SJCRH30 (cell line): ENCODE data around the gene APOM. TPM values are rescaled to one million over a fixed set of nuclear protein-coding genes. Genes with fewer than 3 reads are reported as not detected.

Experiments used
- DNase-seq, 2 experiments: peaks; one replicate each; pipeline ENCODE4 v3.0.0-alpha.2; 2015 to 2020
- H3K27ac ChIP-seq: fragments of 250-450 bp; sonication (Bioruptor Pico); 2 replicates; pipeline ENCODE4 v1.5.1; 2020; ENCODE audit warnings: mild to moderate bottlenecking, moderate library complexity
- H3K27me3 ChIP-seq: fragments of 250-450 bp; sonication (Bioruptor Pico); 2 replicates; pipeline ENCODE4 v1.5.1; 2020; ENCODE audit warnings: mild to moderate bottlenecking, moderate library complexity
- H3K36me3 ChIP-seq: fragments of 250-450 bp; sonication (Bioruptor Pico); 2 replicates; pipeline ENCODE4 v1.5.1; 2020; ENCODE audit warnings: mild to moderate bottlenecking, moderate library complexity
- H3K4me1 ChIP-seq: fragments of 250-450 bp; sonication (Bioruptor Pico); 2 replicates; pipeline ENCODE4 v1.5.1; 2020; ENCODE audit warnings: mild to moderate bottlenecking, moderate library complexity
- H3K4me3 ChIP-seq: fragments of 250-450 bp; sonication (Bioruptor Pico); 2 replicates; pipeline ENCODE4 v1.5.1; 2020; ENCODE audit warnings: mild to moderate bottlenecking, moderate library complexity
- H3K9me3 ChIP-seq: fragments of 250-450 bp; sonication (Bioruptor Pico); replicated peaks from 2 replicates; pipeline ENCODE4 v1.5.1; 2020; ENCODE audit warnings: mild to moderate bottlenecking, moderate library complexity
- total RNA-seq: library from RNA; depleted of rRNA; stranded (reverse); fragments of >200 nt; shearing (Covaris generic); gene quantifications from 2 replicates; pipeline ENCODE4 v1.2.3, GENCODE V29; 2014; rRNA removed

APOM gene
- total RNA-seq, 1 experiment from 2014 or later = 1.8 TPM

DNA sequence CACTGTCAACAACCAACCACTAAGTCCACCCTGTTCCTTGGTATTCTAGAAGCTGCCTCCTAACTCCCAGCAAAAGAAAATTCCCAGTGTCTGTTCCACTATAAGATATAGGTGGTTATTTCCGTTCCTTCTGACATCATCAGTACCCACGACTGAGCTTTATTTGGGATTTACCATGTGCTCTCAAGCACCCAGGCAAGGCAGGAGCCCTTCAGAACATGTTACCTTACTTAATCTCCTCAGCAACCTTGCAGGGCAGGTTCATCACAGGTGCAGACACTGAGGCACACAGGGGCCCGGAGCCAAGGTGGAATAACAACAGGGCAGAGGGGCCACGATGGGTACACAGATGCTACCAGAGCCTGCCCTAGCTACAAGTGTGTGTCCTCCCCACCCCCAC is 36.7 kb downstream of the APOM start:
- H3K27ac ChIP-seq = no peak overlapping the region
- DNase-seq = no peak
- no peak overlapping the region for H3K4me3 ChIP-seq
- peaks cover 5% of the 10 kb centered on the region for H3K4me1 ChIP-seq
- H3K9me3 ChIP-seq = no peaks in the 10 kb centered on the region
- H3K27me3 ChIP-seq = no peaks in the 10 kb centered on the region
- peaks cover 3% of the 10 kb centered on the region for H3K36me3 ChIP-seq

DNA sequence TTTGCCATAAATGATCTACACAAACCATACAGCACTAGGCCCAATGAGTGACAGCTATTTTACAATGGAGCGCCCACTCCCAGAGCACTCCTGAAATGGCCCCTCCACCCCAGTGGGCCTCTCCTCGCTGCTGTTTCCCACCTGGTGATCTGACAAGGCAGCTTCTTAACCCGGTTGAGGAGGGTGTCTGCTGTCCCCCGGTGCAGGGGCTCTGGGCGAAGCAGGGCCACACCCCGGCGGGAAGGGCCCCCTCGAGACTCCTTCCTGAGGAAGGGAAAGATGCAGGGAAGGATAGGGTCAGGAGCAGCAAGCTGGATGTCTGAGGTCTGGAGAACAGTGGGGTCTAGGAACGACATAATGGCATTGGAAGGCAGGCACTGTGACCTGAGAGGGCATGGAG is 37.2 kb downstream of the APOM start:
- H3K27ac ChIP-seq = no peak overlapping the region
- DNase-seq = no peak
- H3K4me3 ChIP-seq = no peak overlapping the region
- no peaks in the 10 kb centered on the region for H3K27me3 ChIP-seq
- no peaks in the 10 kb centered on the region for H3K9me3 ChIP-seq
- peaks cover under 1% of the 10 kb centered on the region; the same call in 1 of the 2 replicates for H3K4me1 ChIP-seq
- H3K36me3 ChIP-seq = peaks cover 3% of the 10 kb centered on the region

DNA sequence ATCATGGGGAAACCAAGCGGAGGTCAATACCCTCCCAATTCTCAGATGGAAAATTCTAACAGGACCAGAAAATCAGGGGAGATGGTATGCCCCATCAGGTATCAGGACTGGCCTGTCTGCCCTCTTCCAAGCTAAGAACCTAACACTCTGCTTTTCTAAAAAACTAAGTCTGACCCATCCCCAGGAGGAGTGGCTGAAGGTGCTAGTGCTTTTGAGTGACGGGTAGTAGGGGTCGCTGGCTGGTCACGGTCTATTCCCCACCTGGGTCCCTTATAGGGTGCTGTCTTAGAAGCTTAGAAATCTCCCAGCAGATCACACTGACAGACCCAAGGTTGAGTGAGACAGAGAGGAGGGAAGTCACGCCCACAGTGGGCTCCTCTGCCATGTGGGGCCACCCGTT is 37.8 kb downstream of the APOM start:
- Histone ChIP-seq H3K27me3 (no peaks in the 10 kb centered on the region), H3K27ac (no peak overlapping the region), H3K4me1 (no peaks in the 10 kb centered on the region), H3K36me3 (peaks cover 3% of the 10 kb centered on the region), H3K9me3 (no peaks in the 10 kb centered on the region), H3K4me3 (no peak overlapping the region)
- no peak for DNase-seq

DNA sequence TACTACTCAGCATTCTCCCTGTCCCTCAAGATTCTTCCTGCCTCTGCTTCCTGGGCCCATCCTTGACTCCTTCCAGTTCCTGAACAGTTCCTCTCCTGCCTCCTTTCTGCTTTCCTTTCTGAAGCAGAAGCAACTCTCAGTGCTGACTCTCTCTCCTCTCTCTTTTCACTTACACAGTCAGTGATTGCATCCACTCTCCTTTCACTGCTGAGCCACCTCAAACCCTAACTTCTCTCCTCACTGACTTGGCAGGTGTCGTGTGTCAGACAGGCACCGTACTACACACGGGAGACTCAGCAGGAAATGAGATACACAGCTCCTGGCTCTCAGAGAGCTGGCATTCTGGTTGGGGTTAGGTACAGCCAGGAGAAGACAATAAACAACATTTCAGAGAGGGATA is 41.9 kb downstream of the APOM start:
- peaks cover 10% of the 10 kb centered on the region for H3K4me1 ChIP-seq
- H3K27ac ChIP-seq = no peak overlapping the region
- H3K27me3 ChIP-seq = no peaks in the 10 kb centered on the region
- DNase-seq = no peak
- no peak overlapping the region for H3K4me3 ChIP-seq
- no peaks in the 10 kb centered on the region; the same call in 1 of the 2 replicates for H3K36me3 ChIP-seq
- no peaks in the 10 kb centered on the region for H3K9me3 ChIP-seq

DNA sequence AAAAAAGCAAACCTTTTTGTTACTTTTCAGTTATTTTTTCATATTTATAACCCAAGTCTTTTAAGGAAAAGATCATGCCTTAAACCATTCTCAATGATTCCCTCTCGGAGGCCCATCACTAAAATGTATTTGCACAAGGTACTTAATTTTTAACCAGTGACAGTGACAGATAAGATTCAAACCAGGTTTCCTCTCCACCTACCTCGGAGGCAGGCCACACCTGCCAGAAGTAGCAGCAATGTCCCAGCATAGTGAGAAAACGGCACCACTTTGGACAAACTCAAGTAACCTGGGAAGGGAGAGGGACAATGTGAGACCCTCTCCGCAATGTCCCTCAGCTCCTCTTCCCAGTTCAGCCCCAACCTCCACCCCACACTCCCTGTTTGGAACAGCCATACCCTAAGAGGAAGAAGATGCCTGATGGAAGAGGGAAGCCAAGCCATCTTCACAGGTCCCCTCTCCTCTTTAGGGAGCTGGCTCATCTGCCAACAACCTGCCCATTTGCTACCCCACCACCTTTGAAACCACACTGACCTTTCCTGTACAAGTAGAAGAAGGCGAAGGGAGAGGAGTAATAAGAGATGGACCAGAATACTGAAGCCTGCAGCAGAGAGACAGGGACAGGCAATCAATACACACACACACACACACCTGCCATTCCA is 45.2 kb downstream of the APOM start:
- Histone ChIP-seq H3K27me3 (no peaks in the 10 kb centered on the region), H3K4me1 (peaks cover 10% of the 10 kb centered on the region), H3K36me3 (no peaks in the 10 kb centered on the region), H3K27ac (no peak overlapping the region), H3K9me3 (no peaks in the 10 kb centered on the region), H3K4me3 (no peak overlapping the region)
- no peak for DNase-seq

DNA sequence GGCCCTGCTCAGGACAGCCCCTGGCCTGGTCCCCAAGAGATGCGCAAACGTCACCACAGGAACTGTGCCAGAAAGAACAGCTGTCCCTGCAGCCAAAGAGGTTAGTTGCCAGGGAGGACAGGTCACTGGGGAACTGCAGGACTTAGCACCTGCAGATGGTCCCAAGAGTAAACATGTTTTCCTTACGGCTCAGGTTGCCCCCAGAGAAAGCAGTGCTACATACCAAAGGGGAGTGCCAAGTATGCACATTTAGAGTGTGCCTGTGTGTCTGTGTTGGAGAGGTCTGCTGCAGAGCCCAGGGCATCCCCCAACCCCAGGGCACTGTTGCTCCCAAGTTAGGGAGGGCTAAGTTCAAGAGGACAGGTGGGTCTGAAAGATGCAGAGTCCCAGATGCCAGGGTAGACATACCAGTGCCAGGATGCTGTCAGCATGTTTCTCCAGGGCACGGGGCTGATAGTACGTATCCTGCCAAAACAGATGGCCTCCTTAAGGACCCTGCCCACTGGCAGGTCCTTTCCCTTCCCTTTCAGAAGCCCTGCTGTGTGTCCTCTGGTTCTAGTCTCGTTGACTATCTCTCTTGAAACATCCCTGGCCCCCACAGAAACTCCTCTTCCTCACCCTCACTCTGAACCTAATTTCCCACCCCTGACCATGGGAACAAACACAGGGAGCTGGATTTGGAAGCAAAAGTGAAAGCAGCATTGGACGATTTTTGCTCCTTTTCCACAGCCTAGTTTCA is 46.1 kb downstream of the APOM start:
- H3K27me3 ChIP-seq = no peaks in the 10 kb centered on the region
- DNase-seq = peak; percentile 48 to 54
- H3K4me3 ChIP-seq = peak overlapping the region; percentile 79
- H3K4me1 ChIP-seq = peaks cover 10% of the 10 kb centered on the region
- H3K9me3 ChIP-seq = no peaks in the 10 kb centered on the region
- H3K27ac ChIP-seq = no peak overlapping the region
- no peaks in the 10 kb centered on the region for H3K36me3 ChIP-seq

DNA sequence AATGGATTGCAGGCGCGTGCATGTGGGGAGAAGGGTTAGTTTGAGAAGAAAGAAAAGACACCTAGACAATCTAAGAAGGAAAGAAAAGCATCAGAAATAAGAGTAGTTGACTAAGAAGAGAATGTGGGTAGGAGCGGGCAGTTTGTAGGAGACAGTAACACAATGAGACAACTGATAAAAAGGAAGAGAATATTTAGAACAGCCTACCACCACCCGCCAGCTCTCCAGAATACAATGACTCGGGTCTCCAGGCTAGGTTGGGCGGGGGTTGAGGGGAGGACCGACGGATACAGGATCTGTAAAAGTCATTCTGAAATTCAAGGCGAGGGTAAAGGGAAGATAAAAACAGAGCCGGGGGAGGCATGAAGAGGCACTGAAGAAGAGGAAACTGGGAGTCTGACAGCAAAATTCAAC is 46.7 kb downstream of the APOM start:
- H3K4me3 ChIP-seq = peak overlapping the region; percentile 79
- no peaks in the 10 kb centered on the region for H3K27me3 ChIP-seq
- peak overlapping the region; percentile 68 for H3K27ac ChIP-seq
- peaks cover 10% of the 10 kb centered on the region for H3K4me1 ChIP-seq
- DNase-seq = no peak
- H3K36me3 ChIP-seq = no peaks in the 10 kb centered on the region
- H3K9me3 ChIP-seq = no peaks in the 10 kb centered on the region

DNA sequence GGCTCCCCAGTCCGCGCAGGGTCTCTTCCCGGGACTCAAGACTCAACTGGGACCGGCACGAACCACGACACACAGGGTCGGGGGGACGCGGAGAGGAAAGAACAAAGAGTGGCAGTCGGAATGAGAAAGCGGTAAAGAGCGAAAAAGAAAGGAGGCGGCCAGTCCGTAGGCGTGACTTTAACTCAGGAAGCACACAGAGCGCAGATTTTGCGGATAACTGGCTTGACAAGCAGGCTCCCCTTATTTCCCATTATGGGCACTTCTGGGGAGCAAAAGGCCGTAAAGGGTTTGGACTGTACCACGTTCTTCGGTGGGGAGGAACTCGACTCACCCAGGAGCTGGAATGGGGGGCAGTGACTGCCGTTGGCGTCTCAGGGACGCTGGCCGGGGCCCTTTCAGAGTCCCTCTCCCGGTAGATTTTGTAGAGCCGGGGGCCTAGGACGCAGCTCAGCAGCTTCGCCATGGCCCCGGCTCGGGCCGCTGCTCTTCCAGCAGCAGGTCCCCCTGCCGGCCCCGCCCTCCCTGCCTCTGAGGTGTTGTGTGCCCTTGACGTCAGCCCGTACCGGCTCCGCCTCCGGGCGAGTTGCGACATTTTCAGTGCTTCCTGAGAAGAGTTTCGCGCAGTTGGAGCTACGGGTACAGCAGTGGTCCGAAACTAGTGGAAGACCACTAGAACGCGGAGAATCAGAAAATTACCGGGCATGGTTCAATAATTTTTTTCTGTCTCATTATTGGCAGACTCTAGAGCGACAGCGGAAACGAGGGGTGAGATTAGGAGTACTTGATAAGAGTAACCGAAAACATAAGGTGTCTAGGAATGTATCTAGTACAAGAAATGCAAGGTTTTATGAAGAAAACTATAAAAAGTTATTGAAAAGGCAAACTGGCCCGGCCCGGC is 47.4 kb downstream of the APOM start, which contains the start of gene ABHD16A:
TSS of gene ABHD16A (minus strand) at position 506 of the 898 bp plus-strand sequence. CDS start at position 463, 43 bp downstream.
- Histone ChIP-seq H3K9me3 (no peaks in the 10 kb centered on the region), H3K4me3 (peak within 1 kb of the TSS; percentile 79), H3K36me3 (no peaks in the 10 kb centered on the region), H3K27me3 (no peaks in the 10 kb centered on the region), H3K4me1 (peaks cover 10% of the 10 kb centered on the region), H3K27ac (peak within 1 kb of the TSS; percentile 68)
- DNase-seq = peak; percentile 97 to 98

DNA sequence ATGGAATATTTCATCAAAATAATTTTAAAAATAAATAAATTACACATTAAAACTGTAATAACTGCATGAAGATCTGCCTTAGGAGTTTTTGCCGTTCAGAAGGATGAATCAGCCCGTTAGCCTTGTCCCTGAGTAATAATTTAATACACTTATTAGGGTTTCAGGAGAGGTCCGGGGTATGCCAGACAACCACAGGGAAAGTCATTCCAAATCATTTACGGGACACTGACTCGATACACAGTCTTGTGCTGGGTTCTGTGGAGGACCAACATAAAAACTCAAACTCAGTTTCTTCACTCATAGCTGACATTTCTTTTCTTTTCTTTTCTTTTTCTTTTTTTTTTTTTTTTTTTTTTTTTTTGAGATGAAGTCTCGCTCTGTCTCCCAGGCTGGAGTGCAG is 50.2 kb downstream of the APOM start:
- Histone ChIP-seq H3K36me3 (no peaks in the 10 kb centered on the region), H3K9me3 (no peaks in the 10 kb centered on the region), H3K27ac (no peak overlapping the region)

DNA sequence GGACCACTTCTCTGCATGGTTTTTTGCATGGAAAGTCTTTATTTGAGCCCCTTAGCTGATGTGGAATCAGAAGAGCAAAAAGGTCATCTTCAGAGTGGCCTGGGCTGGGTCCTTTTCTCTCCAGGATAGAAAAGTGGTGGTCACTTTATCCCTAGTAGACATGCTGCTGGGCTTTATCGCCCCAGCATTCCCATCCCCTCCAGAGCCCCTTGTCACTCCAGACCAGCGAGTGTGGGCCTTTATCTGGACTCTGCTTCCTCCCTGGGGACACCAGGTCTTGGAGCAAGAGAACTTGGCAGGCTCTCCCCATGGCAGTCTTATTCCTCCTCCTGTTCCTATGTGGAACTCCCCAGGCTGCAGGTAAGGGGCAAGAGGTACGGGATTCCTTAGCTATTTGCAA is 50.9 kb downstream of the APOM start, which contains the start of gene LY6G6F:
TSS of gene LY6G6F (plus strand) at position 268 of the 400 bp plus-strand sequence. CDS start at position 309, 41 bp downstream.
- Histone ChIP-seq H3K27ac (no peak within 1 kb of the TSS), H3K27me3 (peaks cover 3% of the 10 kb centered on the region; the same call in 1 of the 2 replicates), H3K4me1 (peaks cover 5% of the 10 kb centered on the region), H3K9me3 (no peaks in the 10 kb centered on the region), H3K4me3 (no peak within 1 kb of the TSS), H3K36me3 (no peaks in the 10 kb centered on the region)
- DNase-seq = no peak

More for the DNA sequence above, 50.2 kb downstream of the APOM start:
- peaks cover 10% of the 10 kb centered on the region for H3K4me1 ChIP-seq
- no peaks in the 10 kb centered on the region for H3K27me3 ChIP-seq
- DNase-seq = no peak
- H3K4me3 ChIP-seq = no peak overlapping the region

DNA sequence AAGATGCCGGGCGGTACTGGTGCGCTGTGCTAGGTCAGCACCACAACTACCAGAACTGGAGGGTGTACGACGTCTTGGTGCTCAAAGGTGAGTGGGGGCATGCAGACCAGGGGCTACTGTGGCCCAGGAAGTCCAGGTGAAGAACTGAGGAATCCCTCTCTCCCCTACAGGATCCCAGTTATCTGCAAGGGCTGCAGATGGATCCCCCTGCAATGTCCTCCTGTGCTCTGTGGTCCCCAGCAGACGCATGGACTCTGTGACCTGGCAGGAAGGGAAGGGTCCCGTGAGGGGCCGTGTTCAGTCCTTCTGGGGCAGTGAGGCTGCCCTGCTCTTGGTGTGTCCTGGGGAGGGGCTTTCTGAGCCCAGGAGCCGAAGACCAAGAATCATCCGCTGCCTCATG is 52.0 kb downstream of the APOM start:
- H3K9me3 ChIP-seq = no peaks in the 10 kb centered on the region
- no peaks in the 10 kb centered on the region for H3K36me3 ChIP-seq
- no peak for DNase-seq
- no peak overlapping the region for H3K27ac ChIP-seq
- H3K4me1 ChIP-seq = no peaks in the 10 kb centered on the region
- H3K27me3 ChIP-seq = peaks cover 11% of the 10 kb centered on the region; the same call in 1 of the 2 replicates
- no peak overlapping the region for H3K4me3 ChIP-seq

Other genes with a start within 250 kb of the APOM start
- not detected in 2 replicates for gene MICB, start 157.7 kb upstream of the APOM start, total RNA-seq
- not detected in 2 replicates for gene MCCD1, start 126.9 kb upstream of the APOM start, total RNA-seq
- 673 and 762 TPM in 2 replicates for gene DDX39B, start 113.9 kb upstream of the APOM start, total RNA-seq
- 0.91 and 1.4 TPM in 2 replicates for gene ATP6V1G2, start 109.3 kb upstream of the APOM start, total RNA-seq
- gene NFKBIL1, start 108.3 kb upstream of the APOM start, total RNA-seq = 8.5 and 10.6 TPM in 2 replicates
- gene LTA, start 83.6 kb upstream of the APOM start, total RNA-seq = not detected in 2 replicates
- gene TNF, start 80.3 kb upstream of the APOM start, total RNA-seq = not detected in 2 replicates
- gene LTB, start 73.5 kb upstream of the APOM start, total RNA-seq = not detected in 2 replicates
- gene LST1, start 69.6 kb upstream of the APOM start, total RNA-seq = not detected in 2 replicates
- not detected in 2 replicates for gene NCR3, start 62.9 kb upstream of the APOM start, total RNA-seq
- not detected in 2 replicates for gene AIF1, start 40.7 kb upstream of the APOM start, total RNA-seq
- 98.7 and 109 TPM in 2 replicates for gene PRRC2A, start 35.2 kb upstream of the APOM start, total RNA-seq
- gene BAG6, start 3.2 kb upstream of the APOM start, total RNA-seq = 165 and 188 TPM in 2 replicates
- gene C6orf47, start 4.9 kb downstream of the APOM start, total RNA-seq = 17.6 and 19.0 TPM in 2 replicates
- 19.5 and 23.6 TPM in 2 replicates for gene GPANK1, start 9.1 kb downstream of the APOM start, total RNA-seq
- gene CSNK2B, start 10.2 kb downstream of the APOM start, total RNA-seq = 197 and 208 TPM in 2 replicates
- gene LY6G5B, start 14.1 kb downstream of the APOM start, total RNA-seq = 3.2 and 7.0 TPM in 2 replicates
- gene LY6G5C, start 25.2 kb downstream of the APOM start, total RNA-seq = 0.25 and 1.6 TPM in 2 replicates
- 18.8 and 22.4 TPM in 2 replicates for gene ABHD16A, start 47.4 kb downstream of the APOM start, total RNA-seq
- gene LY6G6F, start 51.0 kb downstream of the APOM start, total RNA-seq = not detected in 2 replicates
- not detected in 2 replicates for gene LY6G6D, start 59.5 kb downstream of the APOM start, total RNA-seq
- gene LY6G6C, start 65.9 kb downstream of the APOM start, total RNA-seq = not detected in 2 replicates
- 0.47 TPM in 1 of 2 replicates, not detected in the other for gene MPIG6B, start 67.5 kb downstream of the APOM start, total RNA-seq
- gene DDAH2, start 73.4 kb downstream of the APOM start, total RNA-seq = 39.1 and 42.7 TPM in 2 replicates
- 210 and 234 TPM in 2 replicates for gene CLIC1, start 80.6 kb downstream of the APOM start, total RNA-seq
- gene MSH5, start 84.1 kb downstream of the APOM start, total RNA-seq = 12.9 and 13.4 TPM in 2 replicates
- gene SAPCD1, start 106.8 kb downstream of the APOM start, total RNA-seq = 0.89 and 1.4 TPM in 2 replicates
- gene VWA7, start 121.4 kb downstream of the APOM start, total RNA-seq = 0.28 and 0.34 TPM in 2 replicates
- gene VARS1, start 139.9 kb downstream of the APOM start, total RNA-seq = 42.5 and 45.8 TPM in 2 replicates
- 90.1 and 106 TPM in 2 replicates for gene LSM2, start 151.1 kb downstream of the APOM start, total RNA-seq
- 0.10 and 0.14 TPM in 2 replicates for gene HSPA1L, start 159.4 kb downstream of the APOM start, total RNA-seq
- gene HSPA1A, start 159.6 kb downstream of the APOM start, total RNA-seq = 0.56 TPM in 1 of 2 replicates, not detected in the other
- 106 and 118 TPM in 2 replicates for gene HSPA1B, start 171.8 kb downstream of the APOM start, total RNA-seq
- 21.2 and 23.3 TPM in 2 replicates for gene NEU1, start 206.9 kb downstream of the APOM start, total RNA-seq
- gene SLC44A4, start 223.1 kb downstream of the APOM start, total RNA-seq = 0.12 TPM in 1 of 2 replicates, not detected in the other
- 42.1 and 48.4 TPM in 2 replicates for gene EHMT2, start 241.8 kb downstream of the APOM start, total RNA-seq
- 4.8 and 5.4 TPM in 2 replicates for gene ZBTB12, start 246.2 kb downstream of the APOM start, total RNA-seq